Iris pigment epithelial cell (primary cell): ENCODE measurements around the gene C9orf40.
A peak's percentile ranks its signal among the peaks of the same experiment; 100 is the strongest.

ENCODE experiments used
- DNase-seq: peaks from one replicate; pipeline ENCODE4 v3.0.0-alpha.2; 2011; ENCODE audit warnings: low read depth

Gene C9orf40

DNA sequence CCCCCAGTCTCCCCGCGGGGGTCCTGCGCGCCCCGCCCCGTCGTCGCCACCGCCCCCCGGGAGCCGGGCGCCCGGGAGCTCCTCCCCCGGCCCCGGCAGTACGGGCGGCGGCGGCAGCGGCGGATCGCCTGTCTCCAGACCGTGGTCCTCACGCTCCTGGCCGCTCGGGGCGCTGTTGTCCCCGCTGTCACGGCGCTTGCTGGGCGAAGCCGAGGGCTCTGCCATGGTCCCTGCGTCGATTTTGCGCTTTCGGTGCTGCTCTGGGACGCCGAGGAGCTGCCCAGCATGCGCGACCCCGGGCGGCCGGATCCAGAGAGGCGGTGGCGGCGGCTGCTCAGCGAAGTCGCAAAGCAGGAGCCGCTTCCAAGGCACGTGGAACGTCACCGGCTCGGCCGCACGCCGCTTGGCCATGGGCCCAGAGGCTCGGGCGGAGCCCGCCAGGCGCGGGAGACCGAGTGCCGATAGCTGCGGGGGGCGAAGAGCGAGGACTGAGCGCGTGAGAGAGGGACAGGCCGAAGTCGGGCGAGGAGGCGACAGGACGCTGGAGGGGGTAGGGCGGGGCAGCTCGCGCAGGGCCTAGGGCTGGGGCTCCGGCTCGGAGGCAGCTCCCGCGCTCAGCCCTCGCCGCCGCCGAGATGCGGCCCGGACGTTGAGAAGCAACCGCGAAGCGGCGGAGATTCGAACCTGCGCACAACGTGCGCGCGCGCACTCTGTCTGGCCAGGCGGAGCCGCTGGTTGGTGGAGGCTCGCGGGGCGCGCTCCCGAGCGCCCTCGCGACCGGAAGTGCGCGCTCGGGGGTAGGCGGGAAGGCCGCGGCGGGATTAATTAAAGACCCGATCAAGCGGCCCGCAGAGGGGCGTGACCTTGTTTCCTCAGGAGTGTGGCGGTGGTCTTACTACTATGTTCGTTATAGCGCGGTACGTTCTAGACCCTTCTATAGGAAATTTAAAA is at the start of gene C9orf40:
Gene C9orf40, minus strand, starts transcription at position 712 of the 951 bp plus-strand sequence. Its CDS starts 301 bp downstream, at position 411.
- peak; percentile 83 for DNase-seq

DNA sequence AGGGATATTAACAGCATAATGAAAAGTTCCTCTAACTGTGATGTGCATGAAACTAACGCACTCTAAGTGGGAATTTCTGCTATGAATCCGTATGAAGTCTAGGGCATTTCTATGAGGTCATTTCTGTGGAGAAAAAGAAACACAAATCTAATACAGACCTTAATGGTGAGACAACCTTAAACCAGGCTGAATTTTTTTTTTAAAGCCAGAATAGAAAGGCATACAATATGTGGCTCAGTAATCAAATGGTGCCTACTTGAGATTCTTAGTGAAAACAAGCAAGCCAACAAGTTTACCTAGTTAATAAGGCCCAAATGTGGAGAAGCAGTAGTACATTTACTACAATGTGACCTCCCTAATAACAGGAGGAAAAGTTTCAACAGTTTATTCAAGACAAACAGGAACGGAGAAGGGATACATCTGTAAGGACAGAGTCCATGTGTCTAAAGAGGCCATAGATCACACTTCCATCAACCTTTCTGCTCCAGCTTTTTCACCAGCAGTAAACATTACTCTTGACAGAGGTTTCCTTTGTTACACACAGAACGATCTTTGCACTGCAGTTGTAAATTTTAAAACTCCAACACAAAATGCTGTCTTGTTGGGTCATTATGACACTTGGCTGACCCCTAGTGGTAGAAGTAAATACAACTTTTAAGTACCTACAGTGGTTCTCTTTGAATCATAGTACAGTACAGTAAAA is 49.2 kb upstream of the C9orf40 start:
- DNase-seq = peak; percentile 88

DNA sequence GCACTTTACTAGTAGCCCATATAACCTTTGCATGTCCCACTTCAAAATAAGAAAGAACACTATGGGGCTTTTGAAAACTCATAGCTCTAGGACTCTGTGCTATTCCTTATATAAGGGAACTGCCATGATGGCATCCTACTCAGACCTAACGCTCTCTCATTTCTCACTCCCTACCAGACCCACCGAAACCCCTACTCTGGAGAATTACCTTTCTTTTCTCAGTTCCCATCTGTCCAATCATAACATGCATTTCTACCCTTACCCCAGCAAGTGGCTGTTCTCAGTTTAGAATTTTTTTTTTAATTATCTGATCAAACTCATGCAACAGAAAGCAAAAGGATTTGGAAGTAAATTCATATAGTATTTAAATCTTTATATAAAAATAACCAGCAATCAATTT is 48.1 kb upstream of the C9orf40 start:
- DNase-seq = no peak

DNA sequence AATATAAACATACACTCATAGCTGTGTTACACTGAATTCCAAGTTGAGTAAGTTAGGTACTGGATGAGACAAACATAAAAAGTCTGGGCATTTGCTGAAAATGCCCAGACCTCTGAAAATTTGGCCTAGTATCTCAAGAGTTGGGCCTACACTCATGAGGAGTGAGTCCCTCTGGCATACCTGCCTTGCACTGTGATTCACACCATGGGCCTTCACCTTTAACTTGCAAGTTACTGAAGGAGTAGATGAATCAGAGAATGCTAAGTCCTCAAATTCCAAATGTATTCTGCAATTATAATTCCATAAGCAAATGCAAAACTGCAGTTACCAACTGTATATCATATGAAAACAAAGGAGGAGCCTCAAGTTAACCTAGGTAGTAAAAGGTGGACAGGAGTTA is 32.3 kb upstream of the C9orf40 start:
- no peak for DNase-seq

DNA sequence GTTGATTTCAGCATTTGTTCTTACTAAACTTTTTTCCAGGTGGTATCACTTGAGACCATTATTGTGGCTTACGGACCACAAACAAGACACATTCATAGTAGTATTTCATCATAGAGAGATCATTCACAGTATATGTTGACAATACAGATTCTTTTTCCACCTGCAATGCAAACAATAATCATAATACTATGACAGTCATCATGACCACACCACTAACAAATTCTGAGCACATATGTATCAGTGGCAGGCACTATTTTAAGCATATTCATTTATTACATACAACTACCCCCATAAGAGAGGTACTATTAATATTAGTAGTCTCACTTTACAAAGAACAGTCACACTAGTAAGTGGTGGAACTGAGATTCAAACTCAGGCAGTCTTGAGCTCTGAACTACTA is 31.0 kb upstream of the C9orf40 start:
- DNase-seq = no peak

GRCh38 chr9:74979844-74980243 is 27.1 kb upstream of the C9orf40 start:
- DNase-seq = no peak

- no peak for DNase-seq
These were observed 24.6 kb upstream of the C9orf40 start for GRCh38 chr9:74977287-74977686.

DNA sequence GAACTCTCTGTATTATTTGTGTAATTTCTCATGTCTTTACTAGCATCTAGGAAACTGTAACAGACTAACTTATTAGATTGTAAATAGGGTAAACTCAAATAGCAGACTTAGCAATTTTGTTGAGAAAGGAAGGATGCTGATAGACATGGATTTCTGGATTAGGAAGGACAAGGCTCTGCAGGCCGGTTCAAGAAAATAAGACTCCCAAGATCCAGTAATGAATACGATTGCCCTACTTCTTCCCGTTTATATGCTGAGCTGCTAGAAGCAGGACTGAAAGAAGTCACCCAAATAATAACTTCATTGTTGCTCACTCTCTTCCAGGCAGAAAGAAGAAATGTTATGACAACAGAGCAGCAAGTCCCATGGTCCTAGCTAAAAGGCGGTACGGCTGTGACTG is 22.8 kb upstream of the C9orf40 start:
- no peak for DNase-seq

DNA sequence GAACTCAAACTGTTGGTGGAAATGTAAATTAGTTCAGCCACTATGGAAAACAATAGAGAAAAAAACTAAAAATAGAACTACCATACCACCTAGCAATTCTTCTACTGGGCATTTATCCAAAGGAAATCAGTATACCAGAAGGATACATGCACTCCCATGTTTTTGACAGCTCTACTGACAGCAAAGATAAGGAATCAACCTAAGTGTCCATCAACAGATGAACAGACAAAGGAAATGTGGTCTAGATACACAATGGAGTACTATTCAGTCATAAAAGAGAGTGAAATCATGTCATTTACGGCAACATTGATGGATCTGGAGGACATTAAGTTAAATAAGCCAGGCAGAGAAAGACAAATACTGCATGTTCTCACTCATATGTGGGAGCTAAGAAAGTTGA is 21.8 kb upstream of the C9orf40 start:
- no peak for DNase-seq

DNA sequence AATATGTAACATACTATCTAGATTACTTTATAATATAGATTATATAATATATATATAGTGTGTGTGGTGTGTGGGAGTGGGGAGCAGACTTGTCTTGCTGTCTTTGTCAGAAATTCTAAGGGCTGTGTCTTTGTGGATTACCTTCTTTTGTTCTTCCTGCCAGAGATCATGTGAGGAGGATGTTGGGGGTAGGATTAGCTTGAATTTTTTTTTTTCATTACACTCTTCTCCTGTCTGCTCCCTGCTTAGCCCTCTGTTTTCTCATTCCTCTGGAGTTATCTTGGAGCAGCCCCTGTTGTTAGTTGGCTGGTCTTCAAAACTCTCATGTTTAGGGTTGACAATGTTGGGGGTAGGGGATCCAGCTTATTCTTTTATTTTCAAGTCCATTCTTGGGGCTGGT is 21.0 kb upstream of the C9orf40 start:
- no peak for DNase-seq

DNA sequence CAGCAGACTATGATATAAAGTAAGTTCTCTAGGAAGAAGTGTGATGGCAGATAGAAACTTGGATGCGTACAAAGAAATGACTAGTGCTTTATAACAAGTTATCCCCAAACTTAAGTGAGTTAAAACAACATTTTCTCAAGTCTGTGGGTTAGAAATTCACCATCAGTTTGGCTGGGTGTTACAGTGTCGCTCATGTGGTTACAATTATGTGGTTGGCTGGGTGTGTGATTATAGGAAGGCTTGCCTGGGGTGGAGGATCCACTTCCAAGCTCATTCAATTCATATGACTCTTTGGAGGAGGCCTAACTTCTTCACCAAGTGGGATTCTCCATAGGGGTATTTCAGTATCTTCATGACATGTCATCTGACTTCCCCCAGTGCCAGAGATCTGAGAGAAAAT is 10.3 kb upstream of the C9orf40 start:
- DNase-seq = no peak

- DNase-seq = no peak
These were observed 8.8 kb upstream of the C9orf40 start for GRCh38 chr9:74961496-74961895.

DNA sequence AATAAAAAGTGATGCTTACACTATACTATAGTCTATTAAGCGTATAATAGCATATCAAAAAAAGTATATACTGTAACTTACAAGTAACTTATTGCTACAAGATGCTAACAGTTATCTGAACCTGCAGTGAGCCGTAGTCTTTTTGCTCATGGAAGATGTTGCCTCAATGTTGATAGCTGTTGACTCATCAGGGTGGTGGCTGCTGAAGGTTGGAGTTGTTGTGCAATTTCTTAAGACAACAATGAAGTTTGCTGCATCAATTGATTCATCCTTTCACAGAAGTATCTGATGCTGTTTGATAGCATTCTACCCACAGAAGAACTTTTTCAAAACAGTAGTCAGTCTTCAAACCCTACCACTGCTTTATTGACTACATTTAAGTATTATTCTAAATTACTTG is 7.8 kb upstream of the C9orf40 start:
- peak; percentile 90 for DNase-seq

DNA sequence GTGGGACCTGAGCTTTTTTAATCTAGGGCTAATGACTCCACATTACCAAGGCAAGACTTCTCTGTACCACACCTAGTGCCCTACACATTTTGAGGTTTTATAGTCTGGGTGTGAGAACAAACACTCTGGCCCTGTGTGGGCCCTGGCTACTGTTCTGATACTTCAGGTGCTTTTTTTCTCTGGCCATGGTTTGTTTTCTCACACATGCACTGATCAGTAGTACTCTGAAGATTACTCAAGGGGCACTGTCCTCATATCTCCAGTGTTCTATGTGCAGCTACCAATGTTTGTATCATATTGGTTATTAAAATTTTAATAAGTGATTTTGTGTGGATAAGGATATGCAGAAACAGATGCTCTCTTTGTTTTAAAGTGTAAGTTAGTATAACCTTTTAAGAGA is 5.9 kb upstream of the C9orf40 start:
- no peak for DNase-seq

DNA sequence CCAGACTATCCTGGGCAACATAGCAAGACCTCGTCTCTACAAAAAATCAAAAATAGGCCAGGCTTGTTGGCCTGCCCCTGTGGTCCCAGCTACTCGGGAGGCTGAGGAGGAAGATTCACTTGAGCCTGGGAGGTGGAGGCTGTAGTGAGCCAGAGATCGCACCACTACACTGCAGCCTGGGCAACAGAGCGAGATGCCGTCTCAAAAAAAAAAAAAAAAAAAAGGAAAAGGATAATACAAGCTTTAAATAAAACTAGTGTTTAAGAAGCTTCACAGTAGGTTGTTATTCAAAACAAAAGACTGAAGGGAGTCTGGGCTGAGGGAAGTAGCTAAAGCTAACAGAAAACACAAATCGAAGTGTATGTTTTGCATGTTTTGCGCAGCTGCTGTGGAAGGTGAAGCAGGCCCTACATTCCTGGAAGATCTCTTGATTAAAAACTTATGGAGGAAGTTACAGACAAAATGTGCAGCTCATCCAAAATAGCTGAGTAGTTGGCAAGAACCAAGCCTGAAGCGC is 581 bp upstream of the C9orf40 start:
- DNase-seq = no peak

GRCh38 chr9:74951725-74952151 is 974 bp downstream of the C9orf40 start:
- DNase-seq = peak; percentile 28

DNA sequence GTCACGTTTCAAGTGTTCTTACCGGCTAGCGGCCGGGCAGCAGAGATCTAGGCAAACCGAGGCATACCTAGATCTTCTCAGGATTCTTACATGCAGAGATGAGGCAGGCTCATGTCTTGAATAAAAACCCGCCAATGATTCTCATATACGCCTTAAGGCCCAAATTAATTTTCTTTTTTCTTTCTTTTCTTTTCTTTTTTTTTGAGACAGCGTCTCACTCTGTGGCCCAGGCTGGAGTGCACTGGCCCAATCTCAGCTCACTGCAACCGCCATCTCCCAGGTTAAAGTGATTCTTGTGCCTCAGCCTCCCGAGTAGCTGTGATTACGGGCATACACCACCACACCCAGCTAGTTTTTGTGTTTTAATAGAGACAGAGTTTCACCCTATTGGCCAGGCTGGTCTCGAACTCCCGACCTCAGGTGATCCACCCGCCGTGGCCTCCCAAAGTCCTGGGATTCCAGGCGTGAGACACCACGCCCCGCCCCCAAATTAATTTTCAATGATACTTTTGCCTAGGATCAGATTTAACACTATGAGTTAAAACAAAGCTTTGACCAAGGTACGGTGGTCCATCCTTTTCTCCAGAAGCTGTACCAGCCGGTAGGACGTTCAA is 1.5 kb downstream of the C9orf40 start:
- no peak for DNase-seq

GRCh38 chr9:74949859-74950855 is 2.6 kb downstream of the C9orf40 start:
- DNase-seq = no peak

DNA sequence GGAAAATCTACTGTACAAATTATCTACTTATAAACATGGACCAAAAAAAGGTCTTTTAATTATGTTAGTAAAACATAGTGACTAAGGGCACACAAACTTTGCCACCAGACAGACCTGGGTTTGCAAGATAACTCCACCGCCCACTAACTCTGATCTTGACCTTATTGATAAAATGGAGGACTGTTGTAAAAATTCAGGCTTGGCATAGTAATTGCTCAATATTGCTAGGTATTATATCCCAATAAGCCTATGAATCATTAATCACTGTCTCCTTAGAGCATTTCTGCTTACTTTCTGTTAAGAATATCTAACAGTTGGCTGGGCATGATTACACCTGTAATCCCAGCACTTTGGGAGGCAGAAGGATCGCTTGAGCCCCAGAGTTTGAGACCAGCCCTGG is 3.8 kb downstream of the C9orf40 start:
- no peak for DNase-seq

GRCh38 chr9:74946686-74947085 is 6.0 kb downstream of the C9orf40 start:
- DNase-seq = no peak

DNA sequence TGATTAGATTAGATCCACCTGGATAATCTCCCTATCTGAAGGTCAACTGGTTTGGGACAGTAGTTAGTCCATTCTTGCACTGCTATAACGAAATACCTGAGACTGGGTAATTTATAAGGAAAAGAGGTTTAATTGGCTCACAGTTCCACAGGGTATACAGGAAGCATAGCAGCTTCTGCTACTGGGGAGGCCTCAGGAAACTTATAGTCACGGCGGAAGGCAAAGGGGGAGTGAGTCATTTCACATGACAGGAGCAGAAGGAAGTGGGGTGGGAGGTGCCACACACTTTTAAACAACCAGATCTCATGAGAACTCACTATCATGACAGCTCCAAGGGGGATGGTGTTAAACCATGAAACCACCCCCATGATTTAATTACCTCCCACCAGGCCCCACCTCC is 9.9 kb downstream of the C9orf40 start:
- peak; percentile 47 for DNase-seq
